HG02884 (cell line): ENCODE measurements around the gene AQP1.

ENCODE experiments used
- ATAC-seq: cut with Tn5 transposase; IDR thresholded peaks from one replicate; pipeline ENCODE4 v1.9.1; 2021; ENCODE audit warnings: mild to moderate bottlenecking, moderate library complexity; ENCODE audit not compliant: unreplicated experiment

The AQP1 gene

GRCh38 chr7:30881448-30881847 is 30.2 kb upstream of the AQP1 start:
- no peak for ATAC-seq

GRCh38 chr7:30884881-30885280 is 26.8 kb upstream of the AQP1 start:
- ATAC-seq: no peak

- ATAC-seq: no peak
These were observed 25.0 kb upstream of the AQP1 start for GRCh38 chr7:30886608-30887011.

GRCh38 chr7:30887464-30887872 is 24.2 kb upstream of the AQP1 start:
- no peak for ATAC-seq

- ATAC-seq: no peak
These were observed 22.9 kb upstream of the AQP1 start for GRCh38 chr7:30888747-30889146.

- ATAC-seq: no peak
These were observed 21.4 kb upstream of the AQP1 start for GRCh38 chr7:30890226-30890625.

GRCh38 chr7:30893357-30893756 is 18.3 kb upstream of the AQP1 start:
- no peak for ATAC-seq

GRCh38 chr7:30894009-30894408 is 17.6 kb upstream of the AQP1 start:
- ATAC-seq: no peak

GRCh38 chr7:30894866-30895605 is 16.6 kb upstream of the AQP1 start:
- no peak for ATAC-seq

- ATAC-seq: no peak
These were observed 15.6 kb upstream of the AQP1 start for GRCh38 chr7:30896036-30896435.

GRCh38 chr7:30896783-30897637 is 14.6 kb upstream of the AQP1 start:
- ATAC-seq: no peak

- no peak for ATAC-seq
These were observed 13.9 kb upstream of the AQP1 start for GRCh38 chr7:30897770-30898169.

- no peak for ATAC-seq
These were observed 13.2 kb upstream of the AQP1 start for GRCh38 chr7:30898411-30898810.

- no peak for ATAC-seq
These were observed 12.6 kb upstream of the AQP1 start for GRCh38 chr7:30899066-30899465.

- no peak for ATAC-seq
These were observed 12.0 kb upstream of the AQP1 start for GRCh38 chr7:30899630-30900029.

GRCh38 chr7:30900053-30900452 is 11.6 kb upstream of the AQP1 start:
- no peak for ATAC-seq

GRCh38 chr7:30900803-30901362 is 10.8 kb upstream of the AQP1 start:
- no peak for ATAC-seq

GRCh38 chr7:30901856-30902255 is 9.8 kb upstream of the AQP1 start:
- ATAC-seq: no peak

GRCh38 chr7:30902466-30902865 is 9.2 kb upstream of the AQP1 start:
- no peak for ATAC-seq

GRCh38 chr7:30903146-30903545 is 8.5 kb upstream of the AQP1 start:
- ATAC-seq: no peak

GRCh38 chr7:30904561-30904960 is 7.1 kb upstream of the AQP1 start:
- ATAC-seq: no peak
